CD1c-positive myeloid dendritic cell (primary cell): Measurements from ENCODE around the gene MYCL.
A peak's percentile ranks its signal among the peaks of the same experiment; 100 is the strongest.
"Not testable (repeated sequence)": the region's sequence is repeated elsewhere in the genome, so short reads cannot be mapped to it uniquely, and the experiment has no call there.

Experiments used
- DNase-seq: peaks from one replicate; pipeline ENCODE4 v3.0.0-alpha.2; 2016; ENCODE audit errors: extremely low spot score

The MYCL gene

DNA sequence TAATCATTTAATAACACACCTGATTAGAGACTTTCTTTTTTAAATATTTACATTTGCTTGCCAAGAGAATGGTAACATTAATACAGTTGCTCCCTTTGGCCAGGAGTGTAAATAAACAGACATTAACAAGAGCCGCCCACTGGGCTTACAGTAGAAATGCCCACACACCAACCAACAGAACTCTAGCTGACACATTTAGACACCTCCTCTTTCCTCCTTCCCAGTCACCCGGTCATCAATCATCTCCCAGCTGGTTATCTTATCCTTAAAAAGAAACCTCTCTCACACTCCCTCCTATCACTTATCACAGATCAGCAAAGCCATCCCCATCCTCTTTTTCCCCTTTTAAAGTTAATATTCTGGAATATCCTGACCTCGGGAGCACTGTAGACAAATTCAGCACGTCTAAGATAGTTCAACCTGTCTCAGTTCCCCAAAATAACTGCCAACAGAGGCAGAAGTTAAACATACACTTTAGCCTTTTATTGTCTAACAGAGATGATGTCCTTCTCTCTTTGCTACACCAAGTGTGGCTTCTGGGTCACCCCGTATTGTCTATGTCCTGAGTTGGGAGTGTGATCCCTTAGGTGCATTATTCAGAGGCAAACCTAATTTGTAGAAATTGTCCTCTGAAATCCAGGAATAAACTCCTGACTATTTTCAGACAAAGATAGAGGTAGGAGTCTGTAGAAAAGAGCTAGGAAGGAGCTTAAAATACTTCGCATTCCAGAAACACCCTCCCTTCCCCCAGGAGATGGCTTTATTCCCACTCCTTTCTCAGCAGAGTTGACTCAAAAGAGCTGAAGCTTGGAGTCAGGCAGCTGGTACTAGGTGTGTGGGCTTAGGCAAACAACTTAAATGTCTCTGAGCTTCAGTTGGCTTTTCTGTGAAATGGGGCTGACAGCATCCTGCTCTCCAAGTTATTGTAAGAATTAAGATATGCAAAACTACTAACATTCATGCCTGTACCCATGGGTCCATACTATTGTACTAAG, 8.8 kb downstream of the MYCL start:
- peak; percentile 79 for DNase-seq

DNA sequence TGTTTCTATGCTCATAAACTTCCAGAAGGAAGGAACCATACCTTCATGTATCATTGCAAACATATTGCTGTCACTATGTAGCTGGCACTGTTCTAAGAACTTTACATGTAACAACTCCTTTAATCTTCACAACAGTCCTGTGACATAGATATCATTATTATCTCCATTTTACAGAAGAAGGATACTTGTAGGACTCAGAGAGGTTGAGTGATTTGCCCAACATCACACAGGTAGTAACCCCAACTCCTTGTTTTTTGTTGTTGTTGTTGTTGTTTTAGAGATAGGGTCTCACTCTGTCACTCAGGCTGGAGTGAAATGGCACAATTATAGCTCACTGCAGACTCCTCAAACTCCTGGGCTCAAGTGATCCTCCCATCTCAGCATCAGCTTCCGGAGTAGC, 10.8 kb downstream of the MYCL start:
- DNase-seq = no peak

DNA sequence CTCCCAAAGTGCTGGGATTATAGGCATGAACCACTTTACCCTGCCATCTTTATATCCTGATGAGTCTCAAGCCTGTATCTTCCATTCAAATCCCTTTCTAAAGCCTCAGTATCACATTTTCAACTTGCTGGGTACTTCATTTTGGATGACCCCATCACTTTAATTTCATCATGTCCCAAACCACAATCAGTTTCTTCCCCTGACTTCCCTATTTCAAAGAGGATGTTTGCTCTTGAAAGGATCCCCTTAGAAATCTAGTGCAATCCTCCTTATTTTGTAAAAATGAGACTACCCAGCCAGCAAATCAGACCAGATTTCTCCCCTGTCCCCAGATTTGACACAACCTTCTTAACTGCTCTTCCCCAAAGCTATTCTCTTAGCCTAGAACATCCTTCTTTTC, 11.4 kb downstream of the MYCL start:
- peak; percentile 85 for DNase-seq

DNA sequence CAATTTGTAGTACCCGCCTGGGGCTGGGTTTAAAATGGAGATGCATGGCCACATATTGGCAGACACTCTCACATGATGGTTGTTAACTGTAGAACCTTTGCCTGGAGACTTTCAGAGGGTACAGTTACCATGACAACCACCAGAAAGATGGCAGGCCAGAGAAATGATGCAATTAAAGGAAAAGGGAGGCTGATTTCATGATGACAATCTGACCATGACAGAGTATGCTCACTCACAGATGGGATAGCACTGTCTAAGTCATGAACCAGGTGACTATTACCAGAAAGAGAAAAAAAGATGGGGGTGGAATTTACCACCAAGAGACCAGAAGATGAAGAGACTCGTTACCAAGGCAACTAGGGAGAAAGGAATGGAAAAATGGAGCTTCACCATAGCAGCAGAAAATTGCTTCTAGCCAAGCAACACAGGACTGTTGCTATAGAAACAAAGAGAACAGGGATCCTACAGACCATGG, 14.9 kb downstream of the MYCL start:
- no peak for DNase-seq

DNA sequence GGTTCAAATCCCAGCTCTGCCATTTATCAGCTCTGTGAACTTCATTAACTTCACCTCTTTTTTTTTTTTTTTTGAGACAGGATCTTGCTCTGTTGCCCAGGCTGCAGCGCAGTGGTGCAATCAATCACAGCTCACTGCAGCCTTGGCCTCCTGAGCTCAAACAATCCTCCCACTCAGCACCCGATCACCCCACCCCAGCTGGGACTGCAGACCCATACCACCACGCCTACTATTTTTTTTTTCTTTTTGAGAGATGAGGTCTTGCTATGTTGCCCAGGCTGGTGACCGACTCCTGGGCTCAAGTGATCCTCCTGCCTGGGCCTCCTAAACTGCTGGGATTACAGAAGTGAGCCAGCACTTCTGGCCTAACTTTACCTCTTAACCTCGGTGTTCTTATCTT, 16.2 kb downstream of the MYCL start:
- no peak for DNase-seq

DNA sequence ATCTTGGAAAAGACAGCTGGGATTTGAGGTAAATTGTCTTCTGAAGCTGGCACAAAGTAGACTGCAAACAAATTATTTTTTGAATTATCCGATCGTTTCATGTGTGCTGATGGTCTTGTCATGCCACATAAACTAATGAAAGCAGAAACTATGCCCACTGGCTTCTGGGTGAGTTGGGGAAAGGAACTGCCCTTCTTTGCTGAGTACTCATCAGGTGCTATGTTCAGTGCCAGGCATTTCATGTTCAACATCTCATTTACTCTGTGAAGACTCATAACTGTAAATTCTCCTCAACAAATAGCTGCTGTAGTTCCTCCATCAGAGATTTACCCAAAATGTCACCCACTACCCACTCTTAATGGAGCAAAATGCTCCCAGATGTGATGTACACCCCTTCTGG, 19.6 kb downstream of the MYCL start:
- DNase-seq = no peak

DNA sequence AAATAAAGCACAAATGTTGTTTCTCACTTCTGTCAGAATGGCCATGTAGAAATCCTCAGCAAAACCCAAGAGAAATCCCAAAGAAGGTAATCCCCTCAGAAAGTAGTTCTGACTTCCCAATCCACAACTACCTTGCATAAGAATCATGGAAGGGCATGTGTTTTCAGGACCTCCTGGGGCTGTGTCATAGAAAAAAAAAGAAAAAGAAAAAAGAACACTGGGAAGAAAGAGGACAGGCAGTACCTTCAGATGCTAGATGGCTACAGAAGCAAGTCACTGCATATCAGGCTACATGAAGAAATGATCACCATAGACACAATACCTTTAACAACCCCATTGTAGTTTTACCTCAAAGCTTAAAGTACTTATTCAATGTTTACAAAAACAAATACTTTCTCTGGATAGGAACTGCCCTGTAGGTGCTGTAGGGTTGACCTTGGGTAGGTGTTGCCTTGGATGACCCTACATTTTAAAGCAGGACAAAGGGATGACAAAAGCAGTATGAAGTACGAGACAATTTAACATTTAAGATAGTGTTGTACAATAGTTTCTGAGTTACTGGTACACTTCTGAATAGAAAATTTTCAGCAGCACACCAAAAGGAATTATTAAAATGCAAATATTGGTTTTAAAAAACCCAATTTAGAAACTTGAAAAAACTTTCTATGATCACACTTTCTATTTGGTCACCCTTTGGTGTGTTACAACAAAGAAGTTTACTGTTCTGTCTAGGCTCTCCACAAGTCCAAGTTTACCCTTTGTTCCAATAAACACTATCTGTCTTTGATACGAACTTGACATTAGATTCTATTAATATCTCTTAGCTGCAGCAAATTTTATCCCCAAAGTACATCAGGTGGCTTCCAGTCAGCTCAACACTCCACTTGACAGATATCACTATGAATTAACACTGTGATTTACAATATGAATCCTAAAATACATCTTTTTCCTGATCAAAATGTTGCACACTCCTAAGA, 23.4 kb downstream of the MYCL start:
- DNase-seq = no peak

DNA sequence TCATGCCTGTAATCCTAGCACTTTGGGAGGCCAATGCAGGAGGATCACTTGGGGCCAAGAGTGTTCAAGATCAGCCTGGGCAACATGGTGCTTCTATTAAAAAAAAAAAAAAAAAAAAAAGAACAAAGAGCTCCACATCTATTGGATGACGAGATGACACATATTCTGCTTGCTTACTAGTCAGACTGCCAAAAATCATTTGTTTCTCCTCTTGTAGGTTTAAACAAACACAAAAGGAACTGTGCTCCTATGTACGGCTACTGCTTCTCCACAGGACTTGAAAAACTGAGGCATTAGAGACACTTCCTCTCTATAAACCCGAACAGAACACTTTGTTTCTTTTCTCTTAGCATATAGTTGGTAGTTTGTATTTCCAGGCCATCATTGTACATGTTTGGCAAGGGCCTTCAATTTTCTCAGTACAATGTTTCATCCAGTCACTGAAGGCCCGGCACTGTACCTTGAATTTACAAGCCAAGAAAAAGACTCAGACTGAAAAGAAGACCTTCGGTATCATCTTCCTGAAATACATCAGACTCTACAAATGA, 24.4 kb downstream of the MYCL start:
- peak; percentile 40 for DNase-seq

DNA sequence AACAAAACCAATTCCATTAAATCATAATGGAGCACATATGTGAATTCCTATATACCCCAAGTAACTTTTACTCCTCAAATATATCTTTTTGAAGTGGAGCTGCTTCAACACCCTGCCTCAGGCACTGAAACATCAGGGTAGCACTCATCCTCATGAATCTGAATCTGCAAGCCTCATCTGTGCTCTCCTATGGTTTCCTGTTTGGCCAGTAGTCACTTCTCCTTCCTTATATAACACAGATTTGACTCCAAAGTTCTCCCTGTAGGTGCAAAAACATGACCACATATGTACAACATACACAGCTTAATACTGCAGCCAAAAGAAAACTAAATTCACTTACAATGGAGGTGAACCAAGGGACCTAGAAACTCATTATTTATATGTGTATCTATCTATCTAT, 25.6 kb downstream of the MYCL start:
- DNase-seq = peak; percentile 57

DNA sequence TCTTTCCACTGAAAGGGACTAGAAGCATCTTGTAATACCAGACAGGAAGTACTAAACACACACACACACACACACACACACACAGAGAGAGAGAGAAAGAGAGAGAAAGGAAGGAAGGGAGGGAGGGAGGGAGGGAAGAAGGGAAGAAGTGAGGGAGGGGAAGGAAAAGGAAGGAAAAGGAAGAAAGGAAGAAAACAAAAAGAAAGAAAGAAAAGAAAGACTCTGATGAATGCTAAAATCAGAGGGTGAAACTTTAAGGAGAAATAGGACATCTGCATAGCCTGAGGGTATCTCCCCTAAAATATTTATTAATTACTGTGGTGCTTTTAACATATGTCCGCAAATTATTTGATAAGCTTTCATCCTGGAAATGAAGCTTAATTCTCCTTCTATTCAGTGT, 29.0 kb downstream of the MYCL start:
- no peak for DNase-seq

DNA sequence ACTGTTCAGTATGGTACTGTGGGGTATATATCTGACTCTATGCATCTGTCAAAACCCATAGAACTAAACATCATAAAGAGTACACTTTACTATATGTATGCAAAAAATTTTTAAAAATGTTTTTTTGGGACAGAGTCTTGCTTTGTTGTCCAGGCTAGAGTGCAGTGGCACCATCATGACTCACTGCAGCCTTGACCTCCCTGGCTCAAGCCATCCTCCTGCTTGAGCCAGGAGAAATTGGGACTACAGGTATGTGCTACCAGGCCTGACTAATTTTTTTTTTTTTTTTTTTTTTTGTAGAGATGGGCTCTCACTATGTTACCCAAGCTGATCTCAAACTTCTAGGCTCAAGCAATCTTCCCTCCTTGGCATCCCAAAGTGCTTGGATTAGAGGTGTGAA, 29.9 kb downstream of the MYCL start:
- no peak for DNase-seq

DNA sequence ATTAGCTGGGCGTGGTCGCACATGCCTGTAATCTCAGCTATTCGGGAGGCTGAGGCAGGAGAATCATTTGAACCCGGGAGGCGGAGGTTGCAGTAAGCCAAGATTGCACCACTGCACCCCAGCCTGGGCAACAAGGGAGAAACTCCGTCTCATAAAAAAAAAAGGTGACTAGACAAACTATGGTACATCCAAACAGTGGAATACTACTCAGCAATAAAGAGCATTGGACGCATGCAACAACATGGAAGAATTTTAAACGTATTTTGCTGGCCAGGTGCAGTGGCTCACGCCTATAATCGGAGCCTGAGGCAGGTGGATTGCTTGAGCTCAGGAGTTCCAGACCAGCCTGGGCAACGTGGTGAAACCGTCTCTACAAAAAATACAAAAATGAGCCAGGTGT, 30.7 kb downstream of the MYCL start:
- DNase-seq = not testable (repeated sequence)

DNA sequence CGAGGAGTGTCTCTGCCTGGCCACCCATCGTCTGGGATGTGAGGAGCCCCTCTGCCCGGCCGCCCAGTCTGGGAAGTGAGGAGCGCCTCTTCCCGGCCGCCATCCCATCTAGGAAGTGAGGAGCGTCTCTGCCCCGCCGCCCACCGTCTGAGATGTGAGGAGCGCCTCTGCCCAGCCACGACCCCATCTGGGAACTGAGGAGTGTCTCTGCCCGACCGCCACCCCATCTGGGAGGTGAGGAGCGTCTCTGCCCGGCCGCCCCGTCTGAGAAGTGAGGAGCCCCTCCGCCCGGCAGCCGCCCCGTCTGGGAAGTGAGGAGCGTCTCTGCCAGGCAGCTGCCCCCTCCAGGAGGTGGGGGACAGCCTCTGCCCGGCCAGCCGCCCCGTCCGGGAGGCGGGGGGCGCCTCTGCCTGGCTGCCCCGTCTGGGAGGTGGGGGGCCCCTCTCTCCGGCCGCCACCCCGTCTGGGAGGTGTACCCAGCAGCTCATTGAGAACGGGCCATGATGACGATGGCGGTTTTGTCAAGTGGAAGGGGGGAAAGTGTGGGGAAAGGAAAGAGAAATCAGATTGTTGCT, 32.1 kb downstream of the MYCL start:
- DNase-seq = not testable (repeated sequence)

DNA sequence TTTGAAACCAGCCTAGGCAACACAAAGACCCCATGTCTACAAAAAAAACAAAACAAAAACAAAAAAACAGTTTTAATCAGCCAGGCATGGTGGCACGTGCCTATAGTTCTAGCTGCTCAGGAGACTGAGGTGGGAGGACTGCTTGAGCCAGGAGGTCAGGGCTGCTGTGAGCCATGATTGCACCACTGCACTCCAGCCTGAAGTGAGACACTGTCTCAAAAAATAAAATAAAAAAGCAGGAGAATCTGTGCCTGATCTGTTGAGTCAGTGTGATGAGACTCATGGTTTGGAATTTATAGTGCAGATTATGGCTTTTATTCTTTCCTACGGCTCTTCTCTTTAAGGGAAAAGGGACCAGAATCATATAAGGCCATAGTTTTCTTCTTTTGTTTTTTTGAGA, 35.0 kb downstream of the MYCL start:
- no peak for DNase-seq

DNA sequence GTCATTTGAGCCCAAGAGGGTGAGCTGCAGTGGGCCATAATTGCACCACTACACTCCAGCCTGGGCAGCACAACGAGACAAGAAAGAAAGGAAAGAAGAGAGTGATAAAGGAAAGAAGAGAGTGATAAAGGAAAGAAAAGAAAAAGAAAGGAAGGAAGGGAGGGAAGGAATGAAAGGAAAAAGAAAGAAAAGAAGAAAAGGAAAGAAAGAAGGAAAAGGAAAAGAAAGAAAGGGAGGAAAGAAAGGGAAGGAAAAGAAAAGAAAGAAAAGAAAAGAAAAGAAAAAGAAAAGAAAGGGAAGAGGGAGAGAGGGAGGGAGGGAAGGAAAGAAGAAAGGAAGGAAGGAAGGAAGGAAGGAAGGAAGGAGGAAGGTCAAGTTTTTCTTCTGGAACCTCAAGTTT, 36.0 kb downstream of the MYCL start:
- no peak for DNase-seq

DNA sequence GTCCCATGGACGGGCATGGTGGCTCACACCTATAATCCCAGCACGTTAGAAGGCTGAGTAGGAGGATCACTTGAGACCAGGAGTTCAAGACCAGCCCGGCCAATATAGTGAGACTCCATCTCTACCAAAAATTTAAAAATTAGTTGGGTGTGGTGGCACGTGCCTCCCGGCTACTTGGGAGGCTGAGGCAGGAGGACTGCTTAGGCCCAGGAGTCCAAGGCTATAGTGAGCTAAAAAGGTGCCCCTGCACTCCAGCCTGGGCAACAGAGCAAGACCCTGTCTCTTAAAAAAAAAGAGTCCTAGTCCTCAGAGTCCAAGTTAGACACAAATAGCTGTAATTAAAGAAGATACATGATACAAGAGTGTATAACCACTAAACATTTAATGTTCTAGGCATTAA, 38.5 kb downstream of the MYCL start:
- DNase-seq = no peak

DNA sequence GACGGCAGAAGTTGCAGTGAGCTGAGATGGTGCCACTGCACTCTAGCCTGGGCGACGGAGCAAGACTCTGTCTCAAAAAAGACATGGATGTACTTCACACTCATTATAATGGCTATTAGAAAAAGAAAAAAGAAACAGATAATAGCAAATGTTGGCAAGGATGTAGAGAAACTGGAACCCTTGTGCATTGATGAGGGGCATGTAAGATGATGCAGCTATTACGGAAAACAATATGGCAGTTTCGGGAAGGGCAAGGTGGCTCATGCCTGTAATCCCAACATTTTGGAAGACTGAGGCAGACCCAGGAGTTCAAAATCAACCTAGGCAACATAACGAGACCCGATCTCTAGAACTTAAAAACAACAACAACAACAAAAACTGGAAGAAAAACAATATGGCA, 40.7 kb downstream of the MYCL start:
- DNase-seq = no peak

DNA sequence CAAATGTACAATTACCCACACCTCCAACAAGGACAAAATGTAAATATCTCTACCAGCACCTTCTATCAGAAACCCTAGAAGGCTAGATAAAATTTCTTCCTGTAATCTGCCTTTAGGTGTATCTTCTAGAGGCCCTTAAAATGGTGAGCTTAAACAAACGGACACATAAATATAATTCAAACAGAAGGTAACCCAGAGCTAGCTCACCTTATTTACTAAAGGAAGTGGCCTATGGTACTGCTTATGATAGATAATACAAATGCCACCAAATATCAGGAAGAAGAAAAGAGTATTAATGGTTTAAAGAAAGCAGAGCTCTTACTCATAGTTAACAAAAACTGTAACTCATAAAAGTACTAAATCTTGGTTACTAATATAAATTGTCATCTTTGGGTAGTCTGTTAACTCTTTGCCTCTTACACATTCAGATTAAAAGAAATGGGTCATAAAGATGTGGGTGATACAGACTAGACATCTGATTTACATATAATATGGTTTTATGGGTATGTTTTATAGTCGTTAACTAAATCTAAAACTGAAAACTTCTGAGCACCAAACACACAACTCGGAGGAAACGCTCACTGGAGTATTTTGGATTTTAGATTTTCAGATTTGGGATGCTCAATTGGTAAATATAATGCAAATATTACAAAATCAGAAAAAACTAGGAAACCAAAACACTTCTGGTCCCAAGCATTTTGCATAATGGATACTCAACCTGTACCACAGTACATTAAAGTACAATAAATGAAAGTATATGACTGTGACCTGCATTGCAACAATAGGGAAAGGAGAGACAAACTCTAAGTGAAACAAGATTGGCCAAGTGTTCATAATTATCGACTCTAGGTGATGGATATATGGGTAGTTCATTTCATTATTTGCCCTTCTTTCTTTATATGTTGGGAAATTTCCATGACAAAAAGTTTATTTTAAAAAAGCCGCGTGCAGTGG, 41.6 kb downstream of the MYCL start:
- DNase-seq = no peak

DNA sequence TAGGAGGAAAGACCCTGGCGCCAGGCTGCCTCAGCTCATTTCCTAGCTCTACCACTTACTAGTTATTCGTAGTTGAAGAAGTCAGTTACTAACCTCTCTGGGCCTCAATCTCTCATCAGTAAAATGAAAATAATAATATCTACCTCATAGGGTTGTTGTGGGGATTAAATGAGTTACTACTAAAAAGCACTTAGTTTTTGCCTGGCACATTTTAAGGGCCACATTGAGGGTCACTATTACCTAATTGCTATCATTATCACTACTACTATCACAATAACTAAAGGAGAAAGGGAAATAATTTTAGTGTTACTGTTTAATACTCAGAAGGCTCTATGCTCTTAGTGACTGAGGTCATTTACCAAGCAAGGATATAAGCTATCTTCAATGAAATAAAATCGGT, 43.4 kb downstream of the MYCL start:
- DNase-seq = no peak

DNA sequence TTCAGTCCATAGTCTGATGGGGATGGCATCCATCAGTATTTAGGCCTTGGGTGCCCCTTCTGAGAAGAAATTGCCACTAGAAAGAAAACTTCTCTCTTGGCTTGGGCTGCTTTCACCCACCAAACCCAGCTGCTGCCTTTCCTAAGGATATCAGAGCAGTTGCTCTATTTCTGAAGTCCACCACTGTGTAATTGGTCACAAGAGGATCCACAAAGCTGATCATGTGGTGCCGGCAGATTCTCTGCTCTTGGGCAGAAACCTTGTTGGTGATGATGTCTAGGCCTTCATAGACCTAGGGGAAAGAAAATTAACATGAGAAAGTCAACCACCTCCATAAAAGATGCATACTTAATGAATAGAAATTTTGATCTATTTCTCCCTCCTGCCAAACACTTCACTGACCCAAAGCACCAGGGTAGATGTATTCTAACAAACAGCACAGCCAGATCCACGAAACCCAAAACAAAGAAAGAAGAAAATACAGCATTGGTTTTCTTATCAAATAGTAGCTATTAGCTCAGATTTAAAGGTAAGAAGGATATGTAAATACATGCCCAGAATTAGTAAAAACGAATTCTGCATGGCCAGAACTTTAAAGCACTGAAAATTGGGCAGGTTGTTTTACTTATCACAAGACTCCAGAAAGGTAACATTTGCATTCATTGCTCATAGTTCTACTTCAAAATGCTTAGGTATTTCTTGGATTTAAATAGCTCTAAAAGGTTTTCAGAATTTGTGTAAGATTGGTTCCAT, 44.4 kb downstream of the MYCL start:
- DNase-seq = no peak
